Activated T-cell treated with anti-CD3 and anti-CD28 coated beads, Interleukin-2, amount 50 U/mL, for 72 hours (primary cell): ENCODE data around the gene ERICH6B. TPM values are rescaled to one million over a fixed set of nuclear protein-coding genes. Genes with fewer than 3 reads are reported as not detected.

Source experiments
- ATAC-seq, 2 donors: fragments of 150-1000 bp; cut with Tn5 transposase; replicated peaks in 1 of 2; 2 replicates each; pipeline ENCODE4 v1.10.0; 2021; ENCODE audit warnings: moderate library complexity in 2 of 2, mild to moderate bottlenecking in 1 of 2
- DNase-seq, 2 donors: peaks; one replicate each; pipeline ENCODE4 v3.0.0; 2021 to 2022; ENCODE audit warnings: mixed read lengths in 1 of 2
- H3K27ac Mint-ChIP-seq: one replicate; pipeline ENCODE4 v1.8.0; 2022; ENCODE audit warnings: mild to moderate bottlenecking, moderate library complexity, mixed read lengths
- H3K27me3 Mint-ChIP-seq: one replicate; pipeline ENCODE4 v1.8.0; 2022; ENCODE audit warnings: low read depth, mixed read lengths
- H3K36me3 Mint-ChIP-seq, 2 donors: one replicate each; pipeline ENCODE4 v1.8.0; 2022; ENCODE audit warnings: mixed read lengths in 2 of 2, mild to moderate bottlenecking in 1 of 2; ENCODE audit not compliant: insufficient read depth in 2 of 2
- H3K4me1 Mint-ChIP-seq: one replicate; pipeline ENCODE4 v1.8.0; 2022; ENCODE audit warnings: low read depth, mixed read lengths
- H3K4me3 Mint-ChIP-seq, 2 donors: one replicate each; pipeline ENCODE4 v1.8.0; 2022; ENCODE audit warnings: mild to moderate bottlenecking in 2 of 2, mixed read lengths in 2 of 2, moderate library complexity in 2 of 2
- H3K9me3 Mint-ChIP-seq, 2 donors: one replicate each; pipeline ENCODE4 v1.8.0; 2022; ENCODE audit warnings: mixed read lengths in 2 of 2
- total RNA-seq, 2 donors: library from RNA; stranded (reverse); gene quantifications; one replicate each; pipeline ENCODE4 v1.2.3, GENCODE V29; 2022

ERICH6B gene
- total RNA-seq, 2 donors from 2014 or later: not detected

GRCh38 chr13:45627656-45628055 is 12.1 kb upstream of the ERICH6B start:
- H3K27ac Mint-ChIP-seq: no peak overlapping the region
- H3K9me3 Mint-ChIP-seq: no peaks in the 10 kb centered on the region
- no peaks in the 10 kb centered on the region for H3K36me3 Mint-ChIP-seq
- no peak for ATAC-seq
- H3K4me3 Mint-ChIP-seq: no peak overlapping the region
- H3K27me3 Mint-ChIP-seq: peaks cover 11% of the 10 kb centered on the region
- H3K4me1 Mint-ChIP-seq: no peaks in the 10 kb centered on the region
- DNase-seq: no peak

- DNase-seq (no peak), ATAC-seq (no peak)
- Mint-ChIP-seq H3K27ac (no peak overlapping the region), H3K9me3 (no peaks in the 10 kb centered on the region), H3K36me3 (no peaks in the 10 kb centered on the region), H3K27me3 (peaks cover 11% of the 10 kb centered on the region), H3K4me1 (no peaks in the 10 kb centered on the region), H3K4me3 (no peak overlapping the region)
Measured at GRCh38 chr13:45626731-45627374, 11.3 kb upstream of the ERICH6B start.

- DNase-seq: no peak
- peaks cover 0 to 1% of the 10 kb centered on the region in 2 donors for H3K9me3 Mint-ChIP-seq
- peaks cover 43% of the 10 kb centered on the region for H3K27me3 Mint-ChIP-seq
- no peak for ATAC-seq
- no peak overlapping the region for H3K4me3 Mint-ChIP-seq
- no peak overlapping the region for H3K27ac Mint-ChIP-seq
- H3K36me3 Mint-ChIP-seq: no peaks in the 10 kb centered on the region
- no peaks in the 10 kb centered on the region for H3K4me1 Mint-ChIP-seq
Measured at GRCh38 chr13:45623516-45624090, 8.1 kb upstream of the ERICH6B start.

GRCh38 chr13:45621950-45622349 is 6.4 kb upstream of the ERICH6B start:
- peaks cover 59% of the 10 kb centered on the region for H3K27me3 Mint-ChIP-seq
- ATAC-seq (no peak), DNase-seq (no peak)
- H3K9me3 Mint-ChIP-seq: peaks cover 0 to 1% of the 10 kb centered on the region in 2 donors
- no peaks in the 10 kb centered on the region for H3K4me1 Mint-ChIP-seq
- H3K36me3 Mint-ChIP-seq: no peaks in the 10 kb centered on the region
- no peak overlapping the region for H3K27ac Mint-ChIP-seq
- H3K4me3 Mint-ChIP-seq: no peak overlapping the region

- no peak for ATAC-seq
- no peak overlapping the region for H3K27ac Mint-ChIP-seq
Measured at GRCh38 chr13:45607931-45608330, 7.6 kb downstream of the ERICH6B start.

GRCh38 chr13:45604892-45605291 is 10.6 kb downstream of the ERICH6B start:
- Mint-ChIP-seq H3K36me3 (no peaks in the 10 kb centered on the region), H3K27ac (no peak overlapping the region), H3K4me3 (no peak overlapping the region), H3K27me3 (peaks cover 37% of the 10 kb centered on the region), H3K9me3 (no peaks in the 10 kb centered on the region), H3K4me1 (no peaks in the 10 kb centered on the region)
- no peak for DNase-seq
- ATAC-seq: no peak

More at GRCh38 chr13:45607931-45608330, 7.6 kb downstream of the ERICH6B start:
- DNase-seq: no peak
- Mint-ChIP-seq H3K27me3 (peaks cover 34% of the 10 kb centered on the region), H3K4me1 (no peaks in the 10 kb centered on the region), H3K36me3 (no peaks in the 10 kb centered on the region), H3K4me3 (no peak overlapping the region), H3K9me3 (no peaks in the 10 kb centered on the region)

GRCh38 chr13:45603338-45603737 is 12.2 kb downstream of the ERICH6B start:
- H3K27ac Mint-ChIP-seq: no peak overlapping the region
- DNase-seq (no peak), ATAC-seq (no peak)
- no peaks in the 10 kb centered on the region for H3K36me3 Mint-ChIP-seq
- H3K9me3 Mint-ChIP-seq: no peaks in the 10 kb centered on the region
- no peak overlapping the region for H3K4me3 Mint-ChIP-seq
- no peaks in the 10 kb centered on the region for H3K4me1 Mint-ChIP-seq
- peaks cover 27% of the 10 kb centered on the region for H3K27me3 Mint-ChIP-seq

GRCh38 chr13:45602183-45603170 is 13.1 kb downstream of the ERICH6B start:
- no peak for ATAC-seq
- Mint-ChIP-seq H3K4me1 (no peaks in the 10 kb centered on the region), H3K9me3 (no peaks in the 10 kb centered on the region), H3K36me3 (no peaks in the 10 kb centered on the region), H3K27me3 (peaks cover 31% of the 10 kb centered on the region), H3K4me3 (no peak overlapping the region), H3K27ac (no peak overlapping the region)
- no peak for DNase-seq

GRCh38 chr13:45601680-45602079 is 13.9 kb downstream of the ERICH6B start:
- peaks cover 25% of the 10 kb centered on the region for H3K27me3 Mint-ChIP-seq
- ATAC-seq (no peak), DNase-seq (no peak)
- no peaks in the 10 kb centered on the region for H3K9me3 Mint-ChIP-seq
- no peak overlapping the region for H3K4me3 Mint-ChIP-seq
- H3K36me3 Mint-ChIP-seq: no peaks in the 10 kb centered on the region
- no peaks in the 10 kb centered on the region for H3K4me1 Mint-ChIP-seq
- no peak overlapping the region for H3K27ac Mint-ChIP-seq

GRCh38 chr13:45598597-45598996 is 16.9 kb downstream of the ERICH6B start:
- no peak for ATAC-seq
- Mint-ChIP-seq H3K4me3 (no peak overlapping the region), H3K9me3 (no peaks in the 10 kb centered on the region)

GRCh38 chr13:45596800-45597475 is 18.6 kb downstream of the ERICH6B start:
- H3K4me3 Mint-ChIP-seq: no peak overlapping the region
- no peak for DNase-seq
- no peak overlapping the region for H3K27ac Mint-ChIP-seq
- H3K9me3 Mint-ChIP-seq: no peaks in the 10 kb centered on the region
- no peak for ATAC-seq
- H3K4me1 Mint-ChIP-seq: peaks cover 10% of the 10 kb centered on the region
- no peaks in the 10 kb centered on the region for H3K36me3 Mint-ChIP-seq
- peaks cover 30% of the 10 kb centered on the region for H3K27me3 Mint-ChIP-seq

More at GRCh38 chr13:45598597-45598996, 16.9 kb downstream of the ERICH6B start:
- no peaks in the 10 kb centered on the region for H3K36me3 Mint-ChIP-seq
- no peak overlapping the region for H3K27ac Mint-ChIP-seq
- H3K27me3 Mint-ChIP-seq: peaks cover 30% of the 10 kb centered on the region
- H3K4me1 Mint-ChIP-seq: no peaks in the 10 kb centered on the region
- no peak for DNase-seq

GRCh38 chr13:45595965-45596364 is 19.6 kb downstream of the ERICH6B start:
- H3K36me3 Mint-ChIP-seq: no peaks in the 10 kb centered on the region
- peaks cover 28% of the 10 kb centered on the region for H3K27me3 Mint-ChIP-seq
- no peak overlapping the region for H3K4me3 Mint-ChIP-seq
- H3K9me3 Mint-ChIP-seq: no peaks in the 10 kb centered on the region
- H3K27ac Mint-ChIP-seq: no peak overlapping the region
- ATAC-seq (no peak), DNase-seq (no peak)
- H3K4me1 Mint-ChIP-seq: peaks cover 10% of the 10 kb centered on the region

- H3K36me3 Mint-ChIP-seq: no peaks in the 10 kb centered on the region
- H3K4me3 Mint-ChIP-seq: no peak overlapping the region
- ATAC-seq (no peak), DNase-seq (no peak)
- H3K4me1 Mint-ChIP-seq: peaks cover 10% of the 10 kb centered on the region
- H3K9me3 Mint-ChIP-seq: no peaks in the 10 kb centered on the region
- peaks cover 21% of the 10 kb centered on the region for H3K27me3 Mint-ChIP-seq
- no peak overlapping the region for H3K27ac Mint-ChIP-seq
Measured at GRCh38 chr13:45594764-45595163, 20.8 kb downstream of the ERICH6B start.
